Vagina (tissue), 2 donors: ENCODE results near the gene DGKI. TPM values are rescaled to one million over a fixed set of nuclear protein-coding genes. Genes with fewer than 3 reads are reported as not detected.

Experiments
- DNase-seq, 2 donors: peaks; one replicate each; pipeline ENCODE4 v3.0.0-alpha.2; 2017; ENCODE audit errors: extremely low spot score in 2 of 2
- H3K27ac ChIP-seq: fragments of 200-600 bp; sonication (generic); one replicate; pipeline ENCODE4 v1.5.1; 2019
- H3K27me3 ChIP-seq: fragments of 200-600 bp; sonication (generic); one replicate; pipeline ENCODE4 v1.5.1; 2019
- H3K36me3 ChIP-seq, 2 donors: fragments of 200-600 bp; sonication (generic); one replicate each; pipeline ENCODE4 v1.5.1; 2017 to 2019
- H3K4me1 ChIP-seq: fragments of 200-600 bp; sonication (generic); one replicate; pipeline ENCODE4 v1.5.1; 2019
- H3K4me3 ChIP-seq, 2 donors: fragments of 200-600 bp; sonication (generic); 1 replicate in 1 of 2; 2 replicates in 1 of 2; pipeline ENCODE4 v1.5.1; 2016 to 2019
- H3K9me3 ChIP-seq: fragments of 200-600 bp; sonication (generic); one replicate; pipeline ENCODE4 v1.5.1; 2019
- CTCF ChIP-seq, 3 experiments: fragments of 450-650 bp in 2 of 3; fragments of 200-600 bp in 1 of 3; sonication (generic) in 1 of 3; IDR thresholded peaks; one replicate each; pipeline ENCODE4 v1.5.1; 2017 to 2019; ENCODE audit warnings: antibody characterized with exemption in 3 of 3, mild to moderate bottlenecking in 2 of 3, moderate library complexity in 2 of 3
- POLR2A ChIP-seq, 2 donors: fragments of 450-650 bp; IDR thresholded peaks; one replicate each; pipeline ENCODE4 v1.6.1; 2017; ENCODE audit warnings: antibody characterized with exemption in 2 of 2, mild to moderate bottlenecking in 2 of 2, moderate library complexity in 2 of 2
- POLR2AphosphoS5 ChIP-seq, 2 donors: sonication (generic); formaldehyde crosslinking; IDR thresholded peaks; one replicate each; pipeline ENCODE4 v1.9.0; 2017; ENCODE audit warnings: antibody characterized with exemption in 2 of 2, mild to moderate bottlenecking in 2 of 2, low read depth in 1 of 2; ENCODE audit not compliant: insufficient read depth in 1 of 2
- intact Hi-C: fragments of 100-400 bp; cut with DNase I; formaldehyde crosslinking; loops from one replicate; pipeline ENCODE4 v1.15.1; 2023
- total RNA-seq: library from RNA; depleted of rRNA; stranded (reverse); fragments of >200 nt; gene quantifications from one replicate; pipeline ENCODE4 v1.2.3, GENCODE V29; 2016

Gene DGKI
- total RNA-seq, 1 donor from 2014 or later: 1.2 TPM

DNA sequence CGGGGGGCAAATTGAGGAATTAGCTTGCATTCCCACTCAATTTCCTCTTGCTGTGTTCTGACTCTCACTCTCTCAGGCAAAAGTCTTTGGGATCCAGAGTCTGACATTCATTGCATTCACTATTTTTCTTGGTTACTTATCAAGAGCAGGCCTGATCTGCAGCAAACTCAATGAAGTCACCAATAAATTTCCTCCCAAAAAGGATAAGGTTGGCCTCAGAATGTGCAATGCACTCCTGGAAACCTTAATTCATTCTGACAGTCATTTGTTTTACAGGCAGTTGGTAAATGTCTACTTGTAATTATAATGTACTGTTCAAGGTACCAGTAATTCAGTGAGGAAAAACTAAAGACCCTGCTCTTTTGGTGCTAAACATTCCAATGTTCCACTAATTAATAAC lies 6.3 kb upstream of the DGKI start:
- intact Hi-C loops: no loop called here
- Histone ChIP-seq H3K4me1 (no peaks in the 10 kb centered on the region), H3K4me3 (no peak overlapping the region), H3K27me3 (no peaks in the 10 kb centered on the region), H3K36me3 (no peaks in the 10 kb centered on the region), H3K9me3 (no peaks in the 10 kb centered on the region), H3K27ac (no peak overlapping the region)
- no peak for DNase-seq
- TF ChIP-seq POLR2A (IDR thresholded peaks at IDR 0.05) (no peak), POLR2AphosphoS5 (IDR thresholded peaks at IDR 0.05; ENCODE audit: insufficient read depth in 1 of 2, low read depth in 1 of 2) (no peak), CTCF (IDR thresholded peaks at IDR 0.05) (no peak)

DNA sequence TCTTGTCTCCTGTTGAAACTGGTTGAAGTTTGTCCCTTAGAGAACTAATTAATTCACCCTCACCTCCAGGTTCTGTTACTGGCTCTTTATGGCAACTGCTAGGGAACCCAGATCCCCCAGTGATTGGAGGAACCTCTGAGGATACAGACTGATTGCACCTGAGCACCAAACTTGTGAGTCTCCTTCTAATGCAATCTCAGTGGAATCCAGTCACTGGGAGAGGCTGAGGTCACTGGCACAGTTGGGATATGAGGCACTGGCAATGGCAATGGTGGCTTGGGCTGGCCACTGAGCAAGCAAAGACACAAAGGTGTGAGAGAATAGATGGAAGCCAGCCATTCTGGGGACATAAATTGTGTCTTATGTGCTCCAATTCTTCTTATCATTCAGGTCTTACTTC lies 5.3 kb upstream of the DGKI start:
- TF ChIP-seq POLR2A (IDR thresholded peaks at IDR 0.05) (no peak), POLR2AphosphoS5 (IDR thresholded peaks at IDR 0.05; ENCODE audit: insufficient read depth in 1 of 2, low read depth in 1 of 2) (no peak), CTCF (IDR thresholded peaks at IDR 0.05) (no peak)
- intact Hi-C loops: no loop called here
- no peaks in the 10 kb centered on the region for H3K9me3 ChIP-seq
- H3K4me3 ChIP-seq: no peak overlapping the region
- peaks cover 5% of the 10 kb centered on the region for H3K4me1 ChIP-seq
- no peaks in the 10 kb centered on the region for H3K27me3 ChIP-seq
- H3K36me3 ChIP-seq: no peaks in the 10 kb centered on the region
- DNase-seq: no peak
- no peak overlapping the region for H3K27ac ChIP-seq

DNA sequence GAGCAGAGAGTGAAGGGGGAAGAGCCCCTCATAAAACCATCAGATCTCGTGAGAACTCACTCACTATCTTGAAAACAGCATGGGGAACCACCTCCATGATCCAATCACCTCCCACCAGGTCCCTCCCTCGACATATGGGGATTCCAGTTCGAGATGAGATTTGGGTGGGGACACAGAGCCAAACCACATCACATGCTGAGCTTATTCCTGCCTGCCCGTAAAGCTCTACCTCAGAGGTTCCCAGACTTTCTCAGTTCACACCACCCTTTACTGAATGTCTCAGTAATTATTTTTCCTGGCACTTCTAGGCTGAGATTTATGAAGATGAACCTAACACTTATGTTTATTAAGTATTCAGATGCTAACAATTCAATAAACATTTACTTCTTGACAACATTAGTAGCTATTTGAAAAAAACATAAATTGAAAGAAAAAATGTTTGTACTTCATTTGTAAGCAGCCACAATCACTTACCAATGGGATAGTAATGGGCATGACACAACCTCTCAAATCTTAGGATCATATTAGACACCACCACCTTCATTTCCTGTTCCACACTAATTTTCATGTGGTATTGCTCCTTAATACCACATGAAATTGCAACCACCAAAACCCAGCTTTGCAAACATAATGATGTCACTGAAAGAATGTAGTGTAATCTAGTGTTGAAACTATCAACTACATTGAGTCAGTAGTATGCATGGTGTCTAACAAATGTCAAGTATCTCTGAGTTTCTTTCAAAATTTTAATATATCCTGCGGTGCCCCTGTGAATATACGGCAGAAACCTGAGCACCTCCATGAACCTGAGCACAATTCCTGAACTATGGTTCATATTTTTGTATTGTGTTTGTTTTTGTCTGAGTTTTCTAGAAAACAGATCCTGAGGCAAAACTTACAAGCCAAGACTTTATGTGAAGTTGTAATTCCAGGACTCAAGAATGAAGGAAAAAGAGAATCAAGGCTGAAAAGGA lies 4.5 kb upstream of the DGKI start:
- intact Hi-C loops: no loop called here
- H3K36me3 ChIP-seq: no peaks in the 10 kb centered on the region

DNA sequence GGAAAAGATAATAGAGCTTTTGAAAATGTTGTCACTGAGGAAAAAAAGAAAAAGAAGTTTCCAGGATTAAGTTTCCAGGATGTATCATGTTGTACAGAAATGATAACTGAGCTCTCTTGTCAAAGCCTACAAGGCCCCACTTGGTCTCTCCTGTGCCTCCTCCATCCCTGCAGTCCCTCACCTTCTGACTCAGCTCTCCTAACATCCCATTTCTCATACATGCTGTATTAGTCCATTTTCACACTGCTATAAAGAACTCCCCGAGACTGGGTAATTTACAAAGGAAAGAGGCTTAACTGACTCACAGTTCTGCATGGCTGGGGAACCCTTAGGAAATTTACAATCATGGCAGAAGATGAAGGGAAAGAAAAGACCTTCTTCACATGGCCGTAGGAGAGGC lies 3.8 kb upstream of the DGKI start:
- no peak overlapping the region for H3K27ac ChIP-seq
- peaks cover 10% of the 10 kb centered on the region for H3K4me1 ChIP-seq
- H3K4me3 ChIP-seq: no peak overlapping the region
- intact Hi-C loops: no loop called here
- no peaks in the 10 kb centered on the region for H3K27me3 ChIP-seq
- no peak for DNase-seq
- no peaks in the 10 kb centered on the region for H3K36me3 ChIP-seq
- TF ChIP-seq CTCF (IDR thresholded peaks at IDR 0.05) (no peak), POLR2AphosphoS5 (IDR thresholded peaks at IDR 0.05; ENCODE audit: insufficient read depth in 1 of 2, low read depth in 1 of 2) (no peak), POLR2A (IDR thresholded peaks at IDR 0.05) (no peak)
- no peaks in the 10 kb centered on the region for H3K9me3 ChIP-seq

More for the DNA sequence above, 4.5 kb upstream of the DGKI start:
- TF ChIP-seq POLR2AphosphoS5 (IDR thresholded peaks at IDR 0.05; ENCODE audit: insufficient read depth in 1 of 2, low read depth in 1 of 2) (no peak), CTCF (IDR thresholded peaks at IDR 0.05) (no peak), POLR2A (IDR thresholded peaks at IDR 0.05) (no peak)
- Histone ChIP-seq H3K27ac (no peak overlapping the region), H3K4me3 (no peak overlapping the region), H3K9me3 (no peaks in the 10 kb centered on the region), H3K27me3 (no peaks in the 10 kb centered on the region), H3K4me1 (peaks cover 10% of the 10 kb centered on the region)
- no peak for DNase-seq

DNA sequence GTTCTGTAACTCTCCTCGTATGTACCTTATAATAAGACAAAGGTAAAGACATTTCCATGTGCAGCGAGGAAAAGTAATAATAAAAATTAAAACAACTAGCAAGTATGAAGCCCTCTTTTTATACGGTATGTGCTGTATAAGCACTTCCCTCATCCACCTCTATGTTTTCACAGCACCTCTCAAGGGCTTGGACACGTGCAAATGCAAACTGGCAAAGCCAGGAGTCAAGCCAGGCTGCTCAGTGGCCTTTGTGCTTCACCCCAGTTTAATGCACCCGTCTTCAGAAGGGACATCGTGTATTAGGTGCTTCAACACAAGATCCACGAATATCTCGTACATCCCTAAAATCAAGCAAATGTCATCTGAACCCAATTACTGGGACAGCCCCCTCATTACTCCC lies 1.3 kb upstream of the DGKI start:
- intact Hi-C loops: no loop called here

More for the DNA sequence above, 1.3 kb upstream of the DGKI start:
- Histone ChIP-seq H3K27ac (no peak overlapping the region), H3K27me3 (no peaks in the 10 kb centered on the region), H3K36me3 (no peaks in the 10 kb centered on the region), H3K4me3 (no peak overlapping the region), H3K9me3 (no peaks in the 10 kb centered on the region), H3K4me1 (peaks cover 10% of the 10 kb centered on the region)
- DNase-seq: no peak
- TF ChIP-seq POLR2AphosphoS5 (IDR thresholded peaks at IDR 0.05; ENCODE audit: insufficient read depth in 1 of 2, low read depth in 1 of 2) (no peak), CTCF (IDR thresholded peaks at IDR 0.05) (no peak), POLR2A (IDR thresholded peaks at IDR 0.05) (no peak)
